GM10266 (cell line): ENCODE results near the gene TMEM169.
"Not testable (repeated sequence)": the region's sequence is repeated elsewhere in the genome, so short reads cannot be mapped to it uniquely, and the experiment has no call there.

Source experiments
- DNase-seq: peaks from one replicate; pipeline ENCODE4 v3.0.0; 2012; ENCODE audit errors: extremely low spot score
- TF ChIP-seq, protein P1 (sequence below): IDR thresholded peaks from 2 replicates; pipeline ENCODE4 v1.5.1; 2012; ENCODE audit warnings: mild to moderate bottlenecking, low read depth; ENCODE audit not compliant: control insufficient read depth, insufficient read depth; ENCODE audit errors: missing control alignments

The TMEM169 gene

DNA sequence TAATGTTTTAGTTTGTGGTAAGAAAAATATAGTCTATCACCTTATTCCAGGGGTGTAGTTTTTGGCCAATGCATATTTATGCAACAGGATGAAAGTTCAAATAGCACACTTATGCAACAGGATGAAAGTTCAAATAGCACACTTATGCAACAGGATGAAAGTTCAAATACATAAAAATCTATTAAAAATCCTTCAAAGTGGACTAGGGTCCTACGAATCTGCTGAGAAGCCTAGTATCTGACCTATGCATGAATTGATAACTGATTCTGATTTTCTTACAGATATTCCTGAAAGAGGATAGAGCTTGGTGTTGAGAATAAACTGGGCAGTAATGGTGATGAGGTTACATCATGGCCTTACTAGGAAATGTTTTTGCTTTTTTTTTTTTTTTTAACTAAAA is 2.9 kb upstream of the TMEM169 start:
- DNase-seq, result no peak
- TF ChIP-seq, protein P1, sequence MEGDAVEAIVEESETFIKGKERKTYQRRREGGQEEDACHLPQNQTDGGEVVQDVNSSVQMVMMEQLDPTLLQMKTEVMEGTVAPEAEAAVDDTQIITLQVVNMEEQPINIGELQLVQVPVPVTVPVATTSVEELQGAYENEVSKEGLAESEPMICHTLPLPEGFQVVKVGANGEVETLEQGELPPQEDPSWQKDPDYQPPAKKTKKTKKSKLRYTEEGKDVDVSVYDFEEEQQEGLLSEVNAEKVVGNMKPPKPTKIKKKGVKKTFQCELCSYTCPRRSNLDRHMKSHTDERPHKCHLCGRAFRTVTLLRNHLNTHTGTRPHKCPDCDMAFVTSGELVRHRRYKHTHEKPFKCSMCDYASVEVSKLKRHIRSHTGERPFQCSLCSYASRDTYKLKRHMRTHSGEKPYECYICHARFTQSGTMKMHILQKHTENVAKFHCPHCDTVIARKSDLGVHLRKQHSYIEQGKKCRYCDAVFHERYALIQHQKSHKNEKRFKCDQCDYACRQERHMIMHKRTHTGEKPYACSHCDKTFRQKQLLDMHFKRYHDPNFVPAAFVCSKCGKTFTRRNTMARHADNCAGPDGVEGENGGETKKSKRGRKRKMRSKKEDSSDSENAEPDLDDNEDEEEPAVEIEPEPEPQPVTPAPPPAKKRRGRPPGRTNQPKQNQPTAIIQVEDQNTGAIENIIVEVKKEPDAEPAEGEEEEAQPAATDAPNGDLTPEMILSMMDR, result no peak

DNA sequence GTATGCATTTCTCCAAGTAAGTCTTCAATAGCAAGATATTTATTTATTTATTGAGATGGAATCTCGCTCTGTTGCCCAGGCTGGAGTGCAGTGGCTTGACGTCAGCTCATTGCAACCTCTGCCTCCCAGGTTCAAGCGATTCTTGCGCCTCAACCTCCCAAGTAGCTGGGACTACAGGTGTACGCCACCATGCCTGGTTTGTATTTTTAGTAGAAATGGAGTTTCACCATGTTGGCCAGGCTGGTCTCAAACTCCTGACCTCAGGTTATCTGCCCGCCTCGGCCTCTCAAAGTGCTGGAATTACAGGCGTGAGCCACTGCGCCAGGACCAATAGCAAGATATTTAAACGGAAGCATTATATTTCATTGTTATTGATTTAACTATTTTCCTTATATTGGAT is 1.7 kb upstream of the TMEM169 start:
- DNase-seq, result not testable (repeated sequence)

DNA sequence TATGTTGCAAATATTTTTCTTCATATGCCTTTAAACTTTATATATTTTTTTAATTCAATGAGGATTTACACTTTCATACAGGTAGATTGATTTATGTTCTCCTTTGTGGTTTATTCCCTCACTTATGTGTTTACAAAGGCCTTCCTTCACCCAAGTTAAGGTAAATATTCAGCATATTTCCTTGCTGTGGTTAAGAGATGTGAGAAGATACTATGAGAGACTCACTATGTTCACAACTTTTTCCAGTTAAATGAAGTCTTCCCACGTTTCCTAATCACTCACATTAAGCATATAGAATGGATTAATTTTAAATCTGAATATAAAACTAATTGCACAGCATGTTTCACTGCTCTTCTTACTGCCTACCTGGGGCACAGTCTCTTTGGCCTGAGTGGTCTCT is 707 bp upstream of the TMEM169 start:
- no peak for DNase-seq
- TF ChIP-seq, protein P1, result no peak

DNA sequence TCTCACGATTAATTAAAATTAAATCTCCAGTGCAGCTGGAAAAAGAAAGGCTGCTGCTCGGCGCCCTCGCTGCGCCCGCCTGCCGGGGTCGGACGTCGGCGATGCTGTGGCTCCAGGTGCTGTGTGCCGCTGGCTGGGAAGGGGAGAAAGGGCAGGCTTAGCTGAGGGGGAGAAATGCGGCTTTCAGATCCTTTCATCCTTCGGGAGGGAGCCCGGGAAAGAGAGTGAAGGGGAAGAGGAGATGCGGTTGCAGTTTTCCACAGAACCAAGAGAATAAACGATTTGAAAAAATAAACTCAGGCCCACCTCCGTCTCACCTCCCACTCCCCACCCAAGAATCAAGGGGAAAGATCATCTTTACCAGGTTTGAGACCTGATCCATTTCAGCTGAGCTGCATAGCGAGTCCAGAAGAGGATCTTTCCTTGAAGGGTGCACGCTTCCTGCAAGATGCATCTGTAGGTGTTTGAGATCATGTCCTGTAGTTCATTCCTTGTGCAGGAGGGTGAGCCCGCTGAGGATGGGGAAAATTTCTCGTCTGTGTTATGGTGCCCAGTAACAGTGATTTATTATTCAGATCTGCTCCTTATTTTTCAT is 495 bp downstream of the TMEM169 start:
- peak; percentile 27 for DNase-seq
- TF ChIP-seq, protein P1, result no peak

DNA sequence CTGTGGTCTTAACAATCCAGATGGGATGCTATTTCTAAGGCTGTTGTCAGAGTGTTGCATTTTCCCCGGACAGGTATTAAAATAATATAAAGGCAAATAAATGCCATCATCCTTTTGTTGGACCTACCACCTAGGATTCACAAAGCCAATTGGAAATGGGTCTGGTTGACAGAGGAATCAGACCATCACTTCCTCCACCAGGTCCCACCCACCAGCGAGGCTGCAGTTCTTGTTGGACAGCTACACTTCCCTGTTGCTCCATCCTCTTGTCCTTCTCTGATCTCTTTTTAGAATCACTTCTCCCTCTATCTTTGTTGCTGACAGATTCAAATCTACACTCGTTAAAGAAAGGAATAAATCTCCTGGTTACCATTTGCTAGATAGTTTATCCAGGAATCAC is 1.1 kb downstream of the TMEM169 start:
- peak; percentile 42 for DNase-seq

DNA sequence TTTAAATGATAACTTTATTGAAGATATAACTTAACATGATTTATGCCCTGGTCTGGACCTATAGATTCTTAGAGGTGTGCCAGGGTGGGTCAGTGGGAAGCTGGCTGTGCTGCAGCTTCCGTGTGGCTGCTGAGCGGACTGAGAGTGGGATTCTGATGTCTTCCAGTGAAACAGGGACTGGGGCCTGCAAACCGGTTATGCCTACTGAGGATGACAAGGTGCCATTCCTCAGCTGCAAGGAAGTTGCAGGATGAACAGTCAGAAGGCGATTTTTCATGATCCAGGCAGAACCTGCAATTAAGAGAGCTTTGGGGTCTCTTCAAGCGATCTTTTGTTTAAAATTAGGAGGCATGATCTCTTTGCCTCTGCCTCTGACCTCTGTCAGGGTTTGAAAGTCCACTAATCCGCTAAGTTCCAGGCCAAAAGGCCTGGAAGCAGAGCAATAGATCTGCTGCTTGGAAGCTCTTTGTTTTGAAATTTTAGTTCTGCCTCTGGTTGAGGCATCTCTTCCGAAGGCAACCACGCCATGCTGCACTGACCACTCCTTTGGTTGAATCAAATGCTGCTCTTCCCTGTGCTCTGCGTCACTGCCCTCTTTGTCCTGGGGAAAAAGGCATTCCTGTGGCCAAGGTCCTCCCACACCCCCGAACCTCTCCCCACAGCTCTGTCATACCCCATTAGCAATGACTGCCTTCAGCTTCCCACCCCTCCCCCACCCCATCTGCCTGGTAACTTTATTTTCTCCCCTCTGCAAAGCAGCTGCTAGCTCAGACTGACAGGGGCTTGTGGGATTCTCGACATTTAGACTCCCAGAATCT is 2.0 kb downstream of the TMEM169 start:
- TF ChIP-seq, protein P1, result no peak
- no peak for DNase-seq

More for the DNA sequence above, 1.1 kb downstream of the TMEM169 start:
- TF ChIP-seq, protein P1, result no peak

DNA sequence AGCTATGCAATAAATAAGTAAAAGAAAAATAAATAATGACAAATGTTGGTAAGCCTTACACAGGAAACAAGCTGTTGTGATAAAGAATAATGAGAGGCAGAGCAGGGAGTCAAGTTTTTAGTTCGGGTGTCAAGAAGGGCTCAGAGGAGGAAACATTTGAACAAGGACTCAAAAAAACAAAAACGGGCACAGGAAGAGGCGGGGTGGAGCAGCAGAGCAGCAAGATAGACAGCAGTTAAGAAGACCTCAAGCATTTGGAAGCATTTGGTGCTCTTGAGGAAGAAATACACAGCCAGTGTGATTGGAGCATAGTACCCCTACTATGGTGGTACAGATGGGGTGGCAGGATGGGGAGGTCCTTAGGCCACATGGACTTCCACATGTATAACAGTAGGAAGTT is 2.8 kb downstream of the TMEM169 start:
- DNase-seq, result peak; percentile 29
- TF ChIP-seq, protein P1, result no peak
